Endothelial cell of umbilical vein (primary cell): Measurements from ENCODE around the gene CENPK. TPM values are rescaled to one million over a fixed set of nuclear protein-coding genes. Genes with fewer than 3 reads are reported as not detected.

Experiments used
- BruUV-seq: library from RNA; stranded (reverse); fragments of 400-500 nt; replicated peaks from 2 replicates; lab custom pipeline; 2021; lab: Mats Ljungman, UMichigan
- CTCF ChIA-PET: fragments of 300-600, 350-600 bp; sonication (Branson Sonifier 250); formaldehyde crosslinking; loops from one replicate; lab custom pipeline; 2021; ENCODE audit warnings: antibody characterized with exemption, inconsistent platforms; lab: Charles Lee
- POLR2A ChIA-PET: fragments of 300-600, 350-600 bp; sonication (Branson Sonifier 250); formaldehyde crosslinking; loops from one replicate; lab custom pipeline; 2021; ENCODE audit warnings: antibody characterized with exemption, inconsistent platforms; lab: Charles Lee
- DNase-seq: peaks from one replicate; pipeline ENCODE4 v3.0.0-alpha.2; 2011; ENCODE audit warnings: low read depth, low spot score
- FAIRE-seq: peaks from 2 replicates; lab custom pipeline; 2011; peaks lifted over from hg19 to GRCh38; lab: Jason Lieb, UNC
- H2AFZ ChIP-seq: 2 replicates; pipeline ENCODE4 v1.6.0; 2012; ENCODE audit warnings: low read depth, low read length, control low read depth, inconsistent platforms
- H3K27ac ChIP-seq: 2 replicates; pipeline ENCODE4 v1.5.1; 2011; ENCODE audit warnings: low read depth, mild to moderate bottlenecking, control low read depth, low read length, moderate library complexity; ENCODE audit not compliant: insufficient read depth
- H3K27me3 ChIP-seq, 2 experiments: 2 replicates each; pipeline versions ENCODE4 v1.6.0 to v1.6.1; 2011; ENCODE audit warnings: low read length in 2 of 2, mixed read lengths in 1 of 2; ENCODE audit not compliant: control insufficient read depth in 2 of 2, insufficient read depth in 2 of 2
- H3K36me3 ChIP-seq, 2 experiments: 2 replicates in 1 of 2; 3 replicates in 1 of 2; pipeline ENCODE4 v1.5.1; 2011; ENCODE audit warnings: low read length in 2 of 2, mild to moderate bottlenecking in 1 of 2, moderate library complexity in 1 of 2; ENCODE audit not compliant: control insufficient read depth in 2 of 2, insufficient read depth in 2 of 2; ENCODE audit errors: extremely low read depth in 1 of 2
- H3K4me1 ChIP-seq: 3 replicates; pipeline ENCODE4 v1.5.1; 2011; ENCODE audit warnings: mild to moderate bottlenecking, low read length; ENCODE audit not compliant: control insufficient read depth, insufficient read depth; ENCODE audit errors: extremely low read depth
- H3K4me2 ChIP-seq: 2 replicates; pipeline ENCODE4 v1.6.1; 2011; ENCODE audit warnings: low read length, control low read depth, mixed read lengths; ENCODE audit not compliant: insufficient read depth
- H3K4me3 ChIP-seq, 3 experiments: fragments of 200-600 bp in 1 of 3; sonication (generic), shearing (Covaris generic) in 1 of 3; replicated peaks in 1 of 3; 2 replicates each; pipeline ENCODE4 v1.5.1; 2011 to 2016; ENCODE audit warnings: control low read depth in 3 of 3, low read length in 3 of 3, mild to moderate bottlenecking in 2 of 3, inconsistent platforms in 1 of 3, low read depth in 1 of 3, moderate library complexity in 1 of 3; ENCODE audit not compliant: insufficient read depth in 1 of 3
- H3K79me2 ChIP-seq: 2 replicates; pipeline ENCODE4 v1.6.0; 2012; ENCODE audit warnings: low read length, inconsistent platforms; ENCODE audit not compliant: control insufficient read depth, insufficient read depth
- H3K9ac ChIP-seq: replicated peaks from 2 replicates; pipeline ENCODE3; 2011; ENCODE audit warnings: low read length, control low read depth; ENCODE audit not compliant: insufficient read depth; ENCODE audit errors: extremely low read depth
- H3K9me1 ChIP-seq: replicated peaks from 3 replicates; pipeline ENCODE4 v1.6.0; 2011; ENCODE audit warnings: mild to moderate bottlenecking, low read length; ENCODE audit not compliant: control insufficient read depth, insufficient read depth; ENCODE audit errors: extremely low read depth
- H3K9me3 ChIP-seq: replicated peaks from 2 replicates; pipeline ENCODE4 v1.5.1; 2012; ENCODE audit warnings: low read length, inconsistent platforms; ENCODE audit not compliant: control insufficient read depth, insufficient read depth
- H4K20me1 ChIP-seq: replicated peaks from 2 replicates; pipeline ENCODE3; 2011; ENCODE audit warnings: mild to moderate bottlenecking, low read length; ENCODE audit not compliant: control insufficient read depth, insufficient read depth; ENCODE audit errors: extremely low read depth
- CTCF ChIP-seq, 2 donors: IDR thresholded peaks; 1 replicate in 1 of 2; 2 replicates in 1 of 2; pipeline ENCODE4 v1.5.1; 2011; ENCODE audit warnings: low read length in 2 of 2, mild to moderate bottlenecking in 2 of 2, moderate library complexity in 2 of 2, control low read depth in 1 of 2, inconsistent platforms in 1 of 2, low read depth in 1 of 2; ENCODE audit not compliant: insufficient read depth in 1 of 2; ENCODE audit errors: extremely low read depth in 1 of 2
- JUN ChIP-seq: IDR thresholded peaks from 2 replicates; pipeline ENCODE4 v1.6.1; 2011; ENCODE audit warnings: borderline replicate concordance, low read depth; ENCODE audit not compliant: insufficient read length, insufficient read depth
- dilution Hi-C: fragments of 300-500 bp; cut with MboI; formaldehyde crosslinking; loops from one replicate; pipeline ENCODE4 v1.15.0; 2019; ENCODE audit warnings: low sequenced_read_pairs; ENCODE audit not compliant: extremely low pct_ligation_motif_present
- intact Hi-C: fragments of 100-400 bp; cut with micrococcal nuclease; formaldehyde crosslinking; loops from one replicate; pipeline ENCODE4 v1.10.0; 2022
- polyA plus RNA-seq, 4 experiments: library from polyadenylated mRNA; depleted of rRNA in 3 of 4; stranded (reverse) in 3 of 4; unstranded in 1 of 4; fragments of >200 nt; gene quantifications; 2 replicates each; pipeline versions ENCODE4 v1.2.1 to v1.2.3, GENCODE V29; 2011 to 2012; ENCODE audit warnings: missing spikeins in 1 of 4
- total RNA-seq: library from RNA; stranded (reverse); gene quantifications from 2 replicates; pipeline ENCODE4 v1.2.3, GENCODE V29; 2021

Gene CENPK
- total and polyA plus RNA-seq, 2 donors (not counting 3 experiments of a cell fraction or from before 2014, with no cell fraction given): 8.0 to 50.7 TPM

- Histone ChIP-seq H2AFZ (peak overlapping the region; percentile 93), H3K4me2 (peak overlapping the region; percentile 100), H3K4me1 (peaks cover 16% of the 10 kb centered on the region), H3K27ac (peak overlapping the region; percentile 87), H3K27me3 (no peaks in the 10 kb centered on the region), H3K4me3 (peak overlapping the region; percentile 64 to 98 (median 96)), H3K9me3 (no peaks in the 10 kb centered on the region), H3K79me2 (peaks cover 26% of the 10 kb centered on the region), H3K9me1 (no peaks in the 10 kb centered on the region), H3K36me3 (no peaks in the 10 kb centered on the region), H4K20me1 (no peaks in the 10 kb centered on the region), H3K9ac (peak overlapping the region; percentile 94)
- dilution Hi-C loops (no loop called here), intact Hi-C loops (loop anchor here (1.0 to 5.0 kb wide), 9 partner anchors 221 to 976 kb away; partner anchors contain the start of gene RGS7BP)
- no TSS peak for BruUV-seq
- FAIRE-seq (peak; percentile 24), DNase-seq (peak; percentile 83)
- TF ChIP-seq CTCF (IDR thresholded peaks at IDR 0.05; ENCODE audit: extremely low read depth in 1 of 2, insufficient read depth in 1 of 2, low read depth in 1 of 2, low read length in 2 of 2) (peak; percentile 26 to 30), JUN (no peak)
- ChIA-PET POLR2A (interaction anchor here (1.3 kb wide), 1 partner anchor 9 kb away, joined by 3 read pairs; no protein-coding TSS in a partner anchor), CTCF (interaction anchor here (0.6 to 7.8 kb wide), 63 partner anchors 9 to 888 kb away, joined by 3 to 275 read pairs (median 5); partner anchors contain the start of genes CENPK, CWC27, PPWD1 and SREK1IP1)
These were observed 79.2 kb downstream of the CENPK start for GRCh38 chr5:65483546-65484346.
